Effector memory CD8-positive, alpha-beta T cell (primary cell): Measurements from ENCODE around the gene RYR3.

Source experiments
- ATAC-seq: fragments of 150-1000 bp; cut with Tn5 transposase; replicated peaks from 2 replicates; pipeline ENCODE4 v1.10.0; 2021; ENCODE audit warnings: mild to moderate bottlenecking, moderate library complexity
- DNase-seq, 3 experiments: peaks; one replicate each; pipeline ENCODE4 v3.0.0; 2021
- H3K27ac Mint-ChIP-seq, 2 donors: one replicate each; pipeline ENCODE4 v1.8.0; 2022; ENCODE audit warnings: mild to moderate bottlenecking in 2 of 2, mixed read lengths in 2 of 2, moderate library complexity in 2 of 2
- H3K27me3 Mint-ChIP-seq, 2 donors: one replicate each; pipeline ENCODE4 v1.8.0; 2022; ENCODE audit warnings: mixed read lengths in 2 of 2
- H3K36me3 Mint-ChIP-seq: one replicate; pipeline ENCODE4 v1.8.0; 2022; ENCODE audit warnings: mild to moderate bottlenecking, moderate library complexity, mixed read lengths; ENCODE audit not compliant: insufficient read depth
- H3K4me1 Mint-ChIP-seq, 2 donors: one replicate each; pipeline ENCODE4 v1.8.0; 2022; ENCODE audit warnings: low read depth in 2 of 2, mixed read lengths in 2 of 2
- H3K4me3 Mint-ChIP-seq, 2 donors: one replicate each; pipeline ENCODE4 v1.8.0; 2022; ENCODE audit warnings: mild to moderate bottlenecking in 2 of 2, mixed read lengths in 2 of 2, moderate library complexity in 2 of 2
- H3K9me3 Mint-ChIP-seq, 2 donors: one replicate each; pipeline ENCODE4 v1.8.0; 2022; ENCODE audit warnings: mixed read lengths in 2 of 2

RYR3 gene

DNA sequence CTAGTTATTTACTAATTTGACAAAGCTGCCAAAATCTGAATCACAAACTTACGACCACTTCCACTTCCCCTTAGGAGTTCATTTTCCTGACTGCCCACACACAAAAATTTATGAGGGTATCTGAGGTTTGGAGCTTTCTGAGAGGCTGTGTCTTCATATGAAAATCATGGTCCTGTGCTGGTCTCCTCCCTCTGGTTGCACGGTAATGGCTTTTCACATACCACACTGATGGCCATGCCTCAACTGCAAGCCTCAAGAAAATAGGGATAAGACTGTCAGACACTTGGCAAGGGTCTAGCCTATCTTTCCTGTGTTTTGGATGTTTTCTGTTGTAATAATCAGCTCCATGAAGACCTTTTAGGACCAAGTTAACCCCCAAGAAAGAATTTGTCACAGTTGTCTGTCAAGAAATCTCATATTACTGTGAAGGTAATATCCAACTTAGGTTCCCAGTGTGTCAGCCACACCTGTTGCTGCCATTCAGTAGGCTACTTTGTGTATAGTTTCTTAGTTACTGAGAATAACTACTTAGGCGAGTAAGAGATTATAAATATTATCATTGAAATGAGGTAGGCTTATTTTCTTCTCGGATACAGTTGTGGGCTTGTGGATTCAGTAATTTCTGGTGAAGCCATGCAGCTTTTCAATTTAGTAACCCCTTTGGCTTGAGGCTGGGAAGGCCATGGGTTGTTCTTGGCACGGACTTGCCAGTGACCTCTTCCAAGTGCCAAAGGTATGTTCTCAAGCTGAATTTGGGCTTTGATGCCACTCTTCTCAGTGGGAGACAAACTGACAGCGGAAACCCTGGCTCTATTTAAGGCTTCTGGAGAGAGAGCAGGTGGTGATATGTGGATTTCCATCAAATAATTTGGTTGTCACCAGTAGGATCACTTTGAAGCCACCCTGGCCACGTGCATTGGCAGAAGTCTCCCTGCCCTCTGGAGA is 101.1 kb downstream of the RYR3 start:
- Mint-ChIP-seq H3K4me3 (no peak overlapping the region), H3K4me1 (no peaks in the 10 kb centered on the region), H3K36me3 (no peaks in the 10 kb centered on the region), H3K9me3 (peaks cover 0 to 2% of the 10 kb centered on the region in 2 donors), H3K27me3 (no peaks in the 10 kb centered on the region), H3K27ac (no peak overlapping the region)
- ATAC-seq = no peak
- no peak for DNase-seq

DNA sequence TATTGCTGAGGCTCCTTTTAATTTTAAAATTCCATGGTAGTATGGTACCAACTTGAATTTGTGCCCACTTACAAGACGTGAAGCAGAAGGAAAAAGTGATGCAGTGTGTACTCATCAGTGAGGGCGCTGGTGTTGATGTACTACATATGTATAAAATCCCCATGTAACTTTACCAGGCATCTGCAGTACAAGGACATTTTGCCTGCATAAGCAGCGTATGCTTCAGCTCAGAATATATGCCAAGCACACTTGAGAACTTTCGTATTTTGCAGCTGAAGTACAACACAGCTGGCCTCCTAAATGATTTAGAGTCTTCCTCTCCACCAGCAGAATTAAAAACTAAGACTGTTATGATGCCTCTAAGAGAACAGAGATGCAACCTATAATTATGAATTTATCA is 108.9 kb downstream of the RYR3 start:
- H3K36me3 Mint-ChIP-seq = no peaks in the 10 kb centered on the region
- no peaks in the 10 kb centered on the region for H3K4me1 Mint-ChIP-seq
- no peak for DNase-seq
- ATAC-seq = no peak
- no peak overlapping the region for H3K27ac Mint-ChIP-seq
- no peak overlapping the region for H3K4me3 Mint-ChIP-seq
- H3K9me3 Mint-ChIP-seq = peaks cover 0 to 2% of the 10 kb centered on the region in 2 donors
- peaks cover 18 to 19% of the 10 kb centered on the region in 2 donors for H3K27me3 Mint-ChIP-seq

DNA sequence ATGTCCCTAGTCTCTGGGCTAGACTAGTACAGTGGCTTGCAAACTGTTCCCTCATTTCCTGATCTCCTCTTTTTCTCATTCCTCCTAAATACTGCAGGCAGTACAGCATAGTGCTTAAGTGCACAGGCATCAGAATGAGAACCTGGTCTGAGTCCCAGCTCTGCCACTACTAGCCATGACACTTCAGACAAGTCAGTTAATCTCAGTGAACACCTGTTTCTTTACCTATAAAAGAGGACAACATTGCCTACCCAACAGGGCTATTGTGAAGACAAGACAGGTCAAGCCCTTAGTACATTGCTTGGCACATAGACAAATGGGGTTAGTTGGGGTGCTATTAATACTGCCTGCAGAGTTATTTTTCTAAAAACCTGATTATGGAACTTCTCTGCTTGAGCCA is 113.3 kb downstream of the RYR3 start:
- Mint-ChIP-seq H3K9me3 (peaks cover 0 to 4% of the 10 kb centered on the region in 2 donors), H3K4me1 (no peaks in the 10 kb centered on the region), H3K27ac (no peak overlapping the region), H3K36me3 (no peaks in the 10 kb centered on the region), H3K4me3 (no peak overlapping the region), H3K27me3 (peaks cover 0 to 1% of the 10 kb centered on the region in 2 donors)
- no peak for DNase-seq
- ATAC-seq = no peak

DNA sequence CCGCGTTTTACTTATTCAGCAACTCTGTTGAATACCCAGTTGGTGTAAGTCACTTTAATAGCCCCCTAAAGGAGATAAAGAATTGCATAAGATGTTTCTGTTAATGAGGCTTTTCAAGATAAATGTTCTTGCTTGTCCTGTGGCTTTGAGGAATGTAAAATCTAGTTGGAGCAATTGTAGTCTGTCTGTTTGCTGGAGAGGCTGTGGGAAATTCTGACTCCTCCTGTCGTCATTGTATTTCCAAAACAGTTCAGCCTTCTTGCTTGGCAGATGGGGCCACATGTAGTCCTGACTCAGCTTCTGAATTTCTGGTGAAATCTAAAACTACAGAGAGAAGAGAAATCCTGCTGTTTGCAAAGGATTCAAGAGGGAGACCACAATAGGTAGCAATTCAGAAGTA is 114.4 kb downstream of the RYR3 start:
- ATAC-seq (no peak), DNase-seq (no peak)
- Mint-ChIP-seq H3K9me3 (peaks cover 0 to 4% of the 10 kb centered on the region in 2 donors), H3K4me3 (no peak overlapping the region), H3K27ac (no peak overlapping the region), H3K36me3 (no peaks in the 10 kb centered on the region), H3K4me1 (no peaks in the 10 kb centered on the region), H3K27me3 (no peaks in the 10 kb centered on the region)

DNA sequence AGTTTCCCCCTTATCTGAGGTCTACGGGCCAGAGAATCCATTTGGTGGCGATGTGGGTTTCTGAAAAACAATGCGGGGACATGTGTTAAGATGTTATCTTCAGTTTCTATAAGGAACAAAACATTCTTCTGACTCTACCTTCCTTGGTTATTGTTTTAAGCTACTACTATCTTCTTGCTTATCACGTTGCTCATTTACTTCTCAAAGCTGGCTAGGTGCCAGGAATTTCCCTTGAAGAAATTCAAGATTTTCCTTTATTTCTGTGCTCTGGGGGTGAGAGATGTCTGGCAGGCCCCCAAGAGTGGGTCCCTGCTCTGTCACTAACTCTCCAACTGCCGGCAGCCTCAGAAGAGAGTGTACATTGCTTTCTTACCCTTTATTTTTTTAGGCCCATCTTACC is 119.8 kb downstream of the RYR3 start:
- DNase-seq = no peak
- H3K9me3 Mint-ChIP-seq = no peaks in the 10 kb centered on the region
- H3K27ac Mint-ChIP-seq = no peak overlapping the region
- H3K4me1 Mint-ChIP-seq = no peaks in the 10 kb centered on the region
- H3K4me3 Mint-ChIP-seq = no peak overlapping the region
- no peaks in the 10 kb centered on the region for H3K27me3 Mint-ChIP-seq
- no peak for ATAC-seq
- no peaks in the 10 kb centered on the region for H3K36me3 Mint-ChIP-seq

DNA sequence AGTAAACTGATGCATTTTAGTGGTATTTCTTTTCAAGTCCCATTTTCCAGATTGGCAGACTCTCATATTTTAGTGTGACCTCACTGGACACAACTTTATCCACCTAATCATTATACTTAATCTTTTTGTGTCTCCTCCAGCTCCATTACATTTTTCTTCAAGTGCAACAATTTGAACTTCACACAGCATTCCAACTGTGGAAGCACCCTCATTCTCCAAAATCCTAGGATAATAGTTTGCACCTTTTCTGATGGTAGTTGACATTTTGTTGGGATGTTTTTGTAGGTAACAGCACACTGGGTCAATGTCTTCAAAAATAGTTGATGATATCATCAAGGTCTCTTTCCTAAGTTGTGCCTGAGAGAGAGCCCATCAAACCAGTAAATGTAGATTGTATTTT is 123.1 kb downstream of the RYR3 start:
- Mint-ChIP-seq H3K9me3 (peaks cover 0 to 6% of the 10 kb centered on the region in 2 donors), H3K27ac (no peak overlapping the region), H3K36me3 (no peaks in the 10 kb centered on the region), H3K4me1 (no peaks in the 10 kb centered on the region), H3K27me3 (no peaks in the 10 kb centered on the region), H3K4me3 (no peak overlapping the region)
- no peak for DNase-seq
- ATAC-seq = no peak

DNA sequence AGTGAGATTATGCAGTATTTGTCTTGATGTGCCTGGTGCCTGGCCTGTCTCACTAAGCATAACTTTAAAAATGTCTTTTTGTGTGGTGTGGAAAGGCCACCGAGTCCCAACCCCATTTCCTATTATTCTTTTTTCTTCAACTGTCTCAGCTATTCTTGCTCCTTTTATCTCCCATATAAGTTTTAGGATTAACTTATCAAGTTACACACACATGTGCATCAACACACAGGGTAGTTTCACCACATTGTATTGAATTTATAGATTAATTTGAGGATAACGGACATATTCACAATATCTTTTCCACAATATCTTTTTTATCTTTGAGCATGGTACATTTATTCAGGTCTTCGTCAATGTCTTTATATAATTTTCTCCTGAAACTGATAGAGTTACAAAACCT is 127.6 kb downstream of the RYR3 start:
- Mint-ChIP-seq H3K4me1 (no peaks in the 10 kb centered on the region), H3K9me3 (peaks cover 0 to 6% of the 10 kb centered on the region in 2 donors), H3K27ac (no peak overlapping the region), H3K27me3 (no peaks in the 10 kb centered on the region), H3K4me3 (no peak overlapping the region), H3K36me3 (no peaks in the 10 kb centered on the region)
- DNase-seq (no peak), ATAC-seq (no peak)

DNA sequence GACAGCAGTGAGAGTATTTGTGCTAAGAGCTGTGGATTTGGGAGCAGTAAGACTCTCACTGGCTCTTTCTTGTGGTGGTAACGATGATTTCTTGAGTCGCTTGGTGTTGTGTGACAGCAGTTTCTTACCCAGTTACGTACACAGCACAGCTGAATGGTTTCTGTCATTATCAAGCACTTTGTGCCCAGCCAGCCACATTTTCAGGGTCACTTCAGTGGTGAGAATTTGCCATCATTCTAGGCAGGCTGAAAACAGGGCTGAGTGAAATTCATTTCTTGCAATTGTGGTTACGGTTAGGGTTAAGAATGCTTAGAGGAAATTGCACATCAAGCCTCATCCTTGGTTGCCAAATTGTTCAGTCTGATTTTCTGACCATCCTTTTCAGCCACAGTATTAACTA is 130.1 kb downstream of the RYR3 start:
- Mint-ChIP-seq H3K27me3 (no peaks in the 10 kb centered on the region), H3K9me3 (peaks cover 2 to 20% of the 10 kb centered on the region in 2 donors), H3K36me3 (no peaks in the 10 kb centered on the region), H3K27ac (no peak overlapping the region), H3K4me1 (no peaks in the 10 kb centered on the region), H3K4me3 (no peak overlapping the region)
- no peak for ATAC-seq
- DNase-seq = no peak

DNA sequence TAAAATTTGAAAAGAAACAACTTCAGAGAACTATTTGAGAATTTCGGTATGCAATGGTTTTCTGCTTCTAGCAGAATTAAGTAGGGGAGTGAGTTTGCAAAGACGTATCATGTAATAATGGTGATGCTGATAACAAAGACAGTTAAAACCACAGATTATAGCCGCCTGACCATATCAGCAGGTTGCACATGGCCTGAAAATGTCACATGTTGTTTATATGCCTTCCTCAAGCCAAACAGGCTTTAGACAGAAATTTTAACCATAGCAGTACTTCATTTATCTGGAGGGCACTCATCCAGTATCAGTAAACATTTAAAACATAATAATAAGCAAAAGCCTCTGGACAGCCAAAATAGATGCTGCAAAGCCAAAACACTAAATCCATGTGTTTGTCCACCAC is 131.7 kb downstream of the RYR3 start:
- no peaks in the 10 kb centered on the region for H3K27me3 Mint-ChIP-seq

DNA sequence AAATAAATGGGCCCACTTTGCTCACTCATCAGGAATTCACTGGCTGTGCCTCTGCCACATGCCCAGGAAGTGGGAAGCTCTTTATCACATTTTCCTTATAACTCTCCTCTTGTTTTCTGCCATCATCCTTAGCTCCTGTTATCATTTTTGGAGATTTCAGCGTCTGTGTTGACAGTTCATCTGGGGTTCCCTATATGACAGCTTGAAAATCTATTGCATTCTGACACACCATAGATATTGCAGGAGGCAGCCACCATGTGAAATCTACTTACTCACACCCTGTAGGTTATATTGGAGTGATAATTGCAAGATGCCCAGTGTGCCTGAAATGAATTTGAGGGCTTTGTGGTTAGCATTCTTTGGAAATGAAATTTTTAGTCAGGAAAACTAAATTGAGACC is 132.9 kb downstream of the RYR3 start:
- Mint-ChIP-seq H3K4me3 (no peak overlapping the region), H3K9me3 (peaks cover 3 to 14% of the 10 kb centered on the region in 2 donors), H3K27me3 (peaks cover 6 to 7% of the 10 kb centered on the region in 2 donors), H3K36me3 (no peaks in the 10 kb centered on the region), H3K27ac (no peak overlapping the region), H3K4me1 (no peaks in the 10 kb centered on the region)
- no peak for ATAC-seq
- no peak for DNase-seq

More for the DNA sequence above, 131.7 kb downstream of the RYR3 start:
- Mint-ChIP-seq H3K9me3 (peaks cover 3 to 20% of the 10 kb centered on the region in 2 donors), H3K4me1 (no peaks in the 10 kb centered on the region), H3K4me3 (no peak overlapping the region), H3K36me3 (no peaks in the 10 kb centered on the region), H3K27ac (no peak overlapping the region)
- DNase-seq = no peak
- ATAC-seq = no peak

DNA sequence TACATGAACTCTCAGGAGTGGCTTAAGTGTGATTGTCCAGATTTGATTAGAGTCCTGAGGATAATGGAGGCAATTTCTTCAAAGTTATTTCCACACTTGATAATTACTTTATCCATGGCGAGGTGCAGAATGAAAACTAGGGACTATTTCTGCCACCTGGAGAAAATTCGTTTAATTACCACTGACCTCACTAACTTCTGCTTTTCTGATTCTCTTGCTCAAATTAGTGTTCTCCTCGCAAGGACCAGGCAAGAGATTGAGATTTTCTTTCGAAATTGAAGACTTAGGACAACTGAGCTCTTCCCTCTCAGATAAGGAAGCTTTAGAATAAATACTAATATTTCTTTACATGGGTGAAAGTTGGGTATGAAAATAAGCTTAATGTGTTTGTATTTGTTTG is 135.2 kb downstream of the RYR3 start:
- no peak for ATAC-seq
- Mint-ChIP-seq H3K4me3 (no peak overlapping the region), H3K9me3 (peaks cover 3 to 14% of the 10 kb centered on the region in 2 donors), H3K36me3 (no peaks in the 10 kb centered on the region), H3K27ac (no peak overlapping the region), H3K4me1 (no peaks in the 10 kb centered on the region), H3K27me3 (peaks cover 7 to 17% of the 10 kb centered on the region in 2 donors)
- DNase-seq = no peak

DNA sequence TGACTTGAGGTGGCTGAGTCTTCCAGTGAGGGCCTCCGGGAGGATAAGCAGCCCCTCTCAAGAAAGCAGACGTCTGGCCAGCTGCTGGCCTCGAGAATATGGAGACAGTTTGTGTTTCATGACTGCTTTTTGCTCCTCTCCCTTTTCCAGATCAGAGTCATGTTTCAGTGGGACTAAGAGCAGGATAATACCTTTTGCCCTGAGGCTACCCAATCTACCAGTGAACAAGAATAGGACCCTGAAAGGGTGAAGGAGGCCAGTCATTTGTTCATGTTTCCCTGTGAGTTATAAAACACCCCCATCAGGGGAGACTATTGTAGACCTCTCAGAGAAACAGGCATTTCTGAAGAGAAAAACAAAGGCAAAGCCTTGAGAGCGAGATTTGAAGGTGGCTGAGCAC is 137.4 kb downstream of the RYR3 start:
- H3K9me3 Mint-ChIP-seq = peaks cover 3 to 14% of the 10 kb centered on the region in 2 donors

DNA sequence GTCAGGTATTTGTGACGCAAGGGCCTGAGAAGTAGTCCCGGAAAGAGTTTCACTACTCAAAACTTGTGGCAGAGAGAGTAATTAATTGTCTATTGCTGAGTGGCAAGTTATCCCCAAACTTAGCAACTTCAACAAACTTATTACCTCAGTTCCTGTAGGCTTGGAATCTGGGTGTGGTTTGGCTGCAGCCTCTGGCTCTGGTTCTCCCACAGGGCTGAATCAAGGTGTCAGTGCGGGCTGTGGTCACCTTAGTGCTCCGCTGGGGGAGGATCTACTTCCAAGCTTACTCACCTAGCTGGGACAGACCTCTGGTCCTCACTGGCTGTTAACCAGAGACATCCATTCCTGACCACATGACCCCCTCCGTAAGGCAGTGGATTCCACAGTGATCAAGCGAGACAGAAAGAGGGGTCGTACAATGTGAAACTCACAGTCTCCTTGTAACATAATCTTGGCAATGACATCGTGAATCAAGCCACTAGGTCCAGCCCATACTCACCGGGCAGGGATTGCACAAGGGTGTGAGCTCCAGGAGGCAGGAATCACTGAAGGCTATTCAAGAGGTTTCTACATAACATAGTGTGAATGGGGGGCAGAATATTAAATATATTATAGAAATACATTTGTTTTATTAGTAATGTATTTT is 138.3 kb downstream of the RYR3 start:
- Mint-ChIP-seq H3K4me3 (no peak overlapping the region), H3K9me3 (peaks cover 3 to 13% of the 10 kb centered on the region in 2 donors), H3K27ac (no peak overlapping the region), H3K27me3 (peaks cover 7 to 17% of the 10 kb centered on the region in 2 donors), H3K4me1 (no peaks in the 10 kb centered on the region), H3K36me3 (no peaks in the 10 kb centered on the region)
- no peak for DNase-seq
- ATAC-seq = no peak

More for the DNA sequence above, 137.4 kb downstream of the RYR3 start:
- Mint-ChIP-seq H3K27ac (no peak overlapping the region), H3K27me3 (peaks cover 7 to 17% of the 10 kb centered on the region in 2 donors), H3K4me1 (no peaks in the 10 kb centered on the region), H3K4me3 (no peak overlapping the region), H3K36me3 (no peaks in the 10 kb centered on the region)
- ATAC-seq (no peak), DNase-seq (no peak)

DNA sequence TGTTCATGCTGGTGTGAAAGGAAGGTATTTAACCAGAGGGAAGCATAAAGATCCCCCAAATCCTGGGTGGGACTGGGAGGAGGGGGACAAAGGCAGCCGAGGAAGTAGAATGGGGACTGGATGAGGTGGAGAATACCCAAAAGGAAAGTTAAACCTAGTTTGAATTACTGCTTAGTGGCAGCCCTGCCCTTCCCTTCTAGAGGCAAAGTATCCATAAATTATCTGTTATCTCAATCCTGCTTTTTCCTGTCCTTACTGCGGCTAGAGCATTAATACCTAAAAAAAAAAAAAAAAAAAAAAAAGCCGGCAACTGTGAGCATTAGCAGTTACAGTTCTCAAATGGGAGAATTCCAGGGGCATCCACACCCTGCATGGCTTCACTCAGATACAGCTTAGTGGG is 139.0 kb downstream of the RYR3 start:
- H3K36me3 Mint-ChIP-seq = no peaks in the 10 kb centered on the region
- H3K27ac Mint-ChIP-seq = no peak overlapping the region
- ATAC-seq = no peak
- H3K9me3 Mint-ChIP-seq = peaks cover 1 to 6% of the 10 kb centered on the region in 2 donors
- DNase-seq = no peak
- H3K4me1 Mint-ChIP-seq = no peaks in the 10 kb centered on the region
- H3K4me3 Mint-ChIP-seq = no peak overlapping the region
- H3K27me3 Mint-ChIP-seq = peaks cover 7 to 17% of the 10 kb centered on the region in 2 donors
